Stimulated activated naive B cell treated with anti-CD40 and anti-IgM and Interleukin-4, amounts not matched to agents 10 μg/mL and 1 μg/mL and 100 μg/mL, for 72 hours (primary cell): ENCODE results near the gene WDR1.

Experiments
- ATAC-seq, 2 donors: fragments of 150-1000 bp; cut with Tn5 transposase; replicated peaks; 2 replicates each; pipeline ENCODE4 v1.10.0; 2021; ENCODE audit warnings: moderate library complexity in 1 of 2
- DNase-seq: peaks from one replicate; pipeline ENCODE4 v3.0.0; 2021
- H3K27ac Mint-ChIP-seq: one replicate; pipeline ENCODE4 v1.8.0; 2022; ENCODE audit warnings: mild to moderate bottlenecking, mixed read lengths
- H3K27me3 Mint-ChIP-seq, 2 donors: one replicate each; pipeline ENCODE4 v1.8.0; 2022; ENCODE audit warnings: mixed read lengths in 2 of 2
- H3K36me3 Mint-ChIP-seq, 2 donors: one replicate each; pipeline ENCODE4 v1.8.0; 2022; ENCODE audit warnings: mixed read lengths in 2 of 2, mild to moderate bottlenecking in 1 of 2
- H3K4me1 Mint-ChIP-seq, 2 donors: one replicate each; pipeline ENCODE4 v1.8.0; 2022; ENCODE audit warnings: mixed read lengths in 2 of 2, mild to moderate bottlenecking in 1 of 2
- H3K4me3 Mint-ChIP-seq, 2 donors: one replicate each; pipeline ENCODE4 v1.8.0; 2022; ENCODE audit warnings: mild to moderate bottlenecking in 2 of 2, mixed read lengths in 2 of 2, moderate library complexity in 1 of 2
- H3K9me3 Mint-ChIP-seq, 2 donors: one replicate each; pipeline ENCODE4 v1.8.0; 2022; ENCODE audit warnings: mixed read lengths in 2 of 2, mild to moderate bottlenecking in 1 of 2

The WDR1 gene

DNA sequence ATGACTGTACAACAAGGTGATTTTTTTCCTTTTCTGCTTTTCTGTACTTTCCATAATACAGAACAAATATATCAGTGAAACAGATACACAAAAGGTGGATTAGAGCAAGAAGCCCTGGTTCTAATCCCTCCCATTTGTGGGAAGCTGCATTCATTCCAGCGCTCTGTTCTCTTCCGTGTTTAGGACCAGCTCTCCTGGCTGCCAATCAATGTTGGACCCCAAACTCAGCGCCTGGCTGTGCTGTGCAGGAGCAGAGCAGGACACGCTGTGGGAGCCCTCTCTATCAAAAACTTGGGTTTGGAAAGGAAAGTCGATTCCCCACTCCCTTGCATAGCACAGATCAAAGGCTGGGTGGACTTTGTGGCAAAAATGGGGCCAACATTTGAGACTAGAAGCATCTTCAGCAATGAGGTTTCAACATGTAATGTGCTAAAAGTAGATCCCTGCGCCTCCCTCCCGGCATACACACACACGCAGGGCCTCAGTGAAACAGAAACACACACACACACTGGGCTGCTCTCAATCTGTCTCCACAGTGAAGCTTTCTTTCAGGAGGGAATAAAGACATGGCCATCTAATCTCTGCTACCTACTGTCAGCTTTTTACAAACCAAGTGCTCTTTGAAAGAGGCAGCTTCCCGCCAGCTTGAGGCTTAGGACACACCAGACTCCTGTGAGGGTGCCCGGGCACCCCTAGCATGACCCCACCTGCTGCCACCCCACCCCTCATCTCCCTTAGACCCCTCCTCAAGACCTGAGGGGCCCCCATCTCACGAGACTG is 12.2 kb downstream of the WDR1 start:
- Mint-ChIP-seq H3K4me3 (no peak overlapping the region), H3K27me3 (no peaks in the 10 kb centered on the region), H3K4me1 (peaks cover 76 to 97% of the 10 kb centered on the region in 2 donors), H3K9me3 (no peaks in the 10 kb centered on the region), H3K27ac (peak overlapping the region; percentile 63), H3K36me3 (peaks cover 65 to 88% of the 10 kb centered on the region in 2 donors)
- DNase-seq (no peak), ATAC-seq (no peak)

DNA sequence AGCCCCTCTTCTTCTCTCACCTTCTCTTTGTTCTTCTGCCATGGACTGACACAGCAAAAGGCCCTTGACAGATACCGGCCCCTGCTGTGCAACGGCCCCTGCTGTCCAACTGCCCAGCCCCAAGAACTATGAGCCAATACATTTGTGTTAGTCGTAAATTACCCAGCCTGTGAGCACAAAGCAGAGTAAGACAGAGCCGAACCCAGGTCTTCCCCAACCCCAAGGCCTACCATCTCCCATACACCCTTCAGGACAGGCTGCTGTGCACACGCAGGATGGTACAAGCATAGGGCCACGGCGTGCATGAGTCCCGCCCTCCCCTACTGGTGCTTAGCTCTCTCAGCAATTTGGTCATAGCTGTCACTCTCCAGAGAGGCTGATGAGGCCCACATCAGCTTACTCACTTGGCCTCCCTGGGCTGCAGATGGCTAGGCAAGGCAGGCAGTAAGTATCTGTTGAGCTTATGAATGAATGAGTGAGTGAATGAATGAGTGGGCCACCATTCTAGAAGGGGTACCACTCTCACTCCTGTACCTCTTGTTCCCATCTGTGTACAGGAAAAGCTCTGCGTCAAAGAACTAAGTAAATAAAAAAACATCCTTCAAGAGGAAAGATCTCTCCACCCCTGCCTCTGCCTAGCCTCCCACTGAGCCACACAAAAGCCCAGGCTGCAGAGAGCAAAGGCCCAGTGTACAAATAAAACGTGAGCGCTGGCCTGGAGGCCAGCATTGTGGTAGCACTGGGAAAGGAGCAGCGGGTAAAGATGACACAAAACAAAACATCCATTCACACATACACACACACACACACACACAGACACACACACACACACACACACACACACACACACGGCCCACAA is 13.9 kb downstream of the WDR1 start:
- Mint-ChIP-seq H3K27ac (peak overlapping the region; percentile 81), H3K4me1 (peaks cover 67 to 94% of the 10 kb centered on the region in 2 donors), H3K9me3 (no peaks in the 10 kb centered on the region), H3K27me3 (no peaks in the 10 kb centered on the region), H3K4me3 (no peak overlapping the region), H3K36me3 (peaks cover 66 to 82% of the 10 kb centered on the region in 2 donors)
- ATAC-seq (no peak), DNase-seq (no peak)

DNA sequence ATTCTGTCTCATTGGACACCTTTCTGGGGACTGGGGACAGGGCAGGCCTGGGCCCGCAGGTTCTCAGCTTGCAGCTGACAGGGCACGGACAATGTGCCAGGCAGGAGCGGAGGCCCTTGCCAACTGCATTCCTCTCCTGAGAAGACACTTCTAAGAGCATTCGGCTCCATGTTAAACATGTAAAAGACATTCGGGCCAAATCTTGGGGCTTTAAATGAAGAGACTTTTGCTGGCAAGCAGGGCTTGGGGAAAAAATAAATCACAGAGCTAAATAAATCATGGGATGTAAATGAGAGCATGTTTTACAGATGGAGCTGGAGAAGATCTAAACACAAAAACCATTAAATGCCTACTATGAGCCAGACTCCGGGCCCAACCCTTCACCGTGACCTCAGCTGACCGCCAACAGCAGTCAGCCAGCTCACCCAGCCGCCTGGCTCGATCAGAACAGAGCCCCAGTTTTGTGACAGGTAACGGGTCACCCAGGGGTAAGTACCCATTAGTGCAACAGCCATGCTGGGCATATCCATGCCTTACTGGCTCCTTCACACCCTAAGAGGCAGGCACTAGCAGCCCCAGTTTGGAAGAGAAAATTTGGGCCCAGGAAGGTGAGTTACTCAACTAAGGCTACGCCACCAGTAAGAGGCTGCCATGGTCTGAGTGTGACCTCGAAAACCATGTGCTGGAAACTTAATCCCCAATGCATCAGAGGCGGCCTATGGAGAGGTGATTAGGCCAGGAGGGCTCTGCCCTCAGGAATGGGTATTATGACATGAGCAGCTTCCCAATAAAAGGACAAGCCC is 14.7 kb downstream of the WDR1 start:
- no peaks in the 10 kb centered on the region for H3K9me3 Mint-ChIP-seq
- DNase-seq = no peak
- H3K27me3 Mint-ChIP-seq = no peaks in the 10 kb centered on the region
- peaks cover 67 to 82% of the 10 kb centered on the region in 2 donors for H3K36me3 Mint-ChIP-seq
- peak overlapping the region; percentile 81 for H3K27ac Mint-ChIP-seq
- peak overlapping the region in 1 of 2 donors; percentile 5 for H3K4me3 Mint-ChIP-seq
- peaks cover 68 to 94% of the 10 kb centered on the region in 2 donors for H3K4me1 Mint-ChIP-seq
- ATAC-seq = no peak

DNA sequence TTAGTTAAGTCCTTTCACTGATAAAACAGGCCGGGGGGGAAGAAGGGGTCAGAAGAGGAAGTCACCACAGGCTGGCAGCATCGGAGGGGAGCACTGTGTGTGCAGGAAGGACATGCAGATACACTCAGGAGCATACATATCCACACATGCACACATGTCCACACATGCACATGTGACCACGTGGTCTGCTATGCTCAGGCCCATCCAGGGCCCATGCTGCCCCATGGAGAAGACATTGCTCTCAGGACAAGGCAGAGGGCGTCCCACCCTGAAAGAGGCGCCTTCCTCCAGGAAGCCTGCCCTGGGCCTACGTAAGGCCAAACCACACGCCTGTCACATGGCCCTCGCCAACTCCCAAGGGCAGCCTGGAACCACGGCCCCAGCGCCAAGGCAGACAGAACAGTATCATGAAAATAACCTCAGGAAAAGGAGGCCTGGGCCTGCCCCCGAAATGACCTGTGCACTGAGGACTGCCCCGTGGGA is 15.8 kb downstream of the WDR1 start:
- no peak for ATAC-seq
- H3K36me3 Mint-ChIP-seq = peaks cover 66 to 85% of the 10 kb centered on the region in 2 donors

DNA sequence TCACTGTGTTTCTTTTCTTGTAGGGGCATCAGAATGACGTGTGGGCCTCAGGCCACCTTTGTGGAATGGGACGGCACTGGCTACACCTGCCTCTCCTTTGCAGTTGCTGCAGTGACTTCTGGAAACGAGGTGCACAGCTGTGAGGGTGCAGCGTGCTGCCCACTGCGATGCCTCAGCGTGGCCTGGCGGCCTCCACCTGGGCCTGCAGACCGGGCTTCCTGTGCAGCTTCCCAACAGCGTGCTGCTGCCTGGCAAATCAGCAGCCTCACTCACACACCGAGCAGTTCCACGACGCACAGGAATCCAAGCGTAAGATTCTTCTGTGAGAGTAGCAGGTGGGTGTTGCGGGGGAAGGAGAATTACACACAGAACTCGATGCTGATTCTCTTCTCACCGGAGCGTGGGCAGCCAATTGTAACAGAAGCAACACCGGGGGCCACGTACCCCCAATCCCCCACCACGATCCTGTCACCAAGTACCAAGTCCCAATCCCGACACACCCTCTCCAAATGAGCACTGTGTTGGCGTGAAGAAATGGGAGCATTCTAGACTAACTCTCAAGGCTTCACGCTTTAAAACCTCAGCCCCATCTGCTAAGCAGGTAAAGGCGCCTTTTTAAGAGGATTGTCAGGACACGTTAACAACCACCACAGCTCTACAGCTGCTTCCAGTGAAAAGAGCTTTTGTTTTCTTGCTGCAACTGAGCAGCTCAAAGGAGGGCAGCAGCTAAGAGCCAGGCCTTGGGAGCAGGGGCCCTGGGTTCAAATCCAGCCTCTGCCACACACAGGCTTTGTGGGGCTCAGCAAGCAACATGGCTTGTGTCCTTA is 16.9 kb downstream of the WDR1 start:
- ATAC-seq (no peak), DNase-seq (no peak)
- no peak overlapping the region for H3K4me3 Mint-ChIP-seq
- peaks cover 66 to 94% of the 10 kb centered on the region in 2 donors for H3K4me1 Mint-ChIP-seq
- peak overlapping the region; percentile 56 for H3K27ac Mint-ChIP-seq
- H3K27me3 Mint-ChIP-seq = no peaks in the 10 kb centered on the region
- H3K9me3 Mint-ChIP-seq = no peaks in the 10 kb centered on the region
- peaks cover 67 to 85% of the 10 kb centered on the region in 2 donors for H3K36me3 Mint-ChIP-seq

More for the DNA sequence above, 15.8 kb downstream of the WDR1 start:
- H3K4me1 Mint-ChIP-seq = peaks cover 69 to 94% of the 10 kb centered on the region in 2 donors
- peak overlapping the region; percentile 23 to 26 for H3K4me3 Mint-ChIP-seq
- H3K27ac Mint-ChIP-seq = peak overlapping the region; percentile 77
- DNase-seq = no peak
- no peaks in the 10 kb centered on the region for H3K27me3 Mint-ChIP-seq
- H3K9me3 Mint-ChIP-seq = no peaks in the 10 kb centered on the region

DNA sequence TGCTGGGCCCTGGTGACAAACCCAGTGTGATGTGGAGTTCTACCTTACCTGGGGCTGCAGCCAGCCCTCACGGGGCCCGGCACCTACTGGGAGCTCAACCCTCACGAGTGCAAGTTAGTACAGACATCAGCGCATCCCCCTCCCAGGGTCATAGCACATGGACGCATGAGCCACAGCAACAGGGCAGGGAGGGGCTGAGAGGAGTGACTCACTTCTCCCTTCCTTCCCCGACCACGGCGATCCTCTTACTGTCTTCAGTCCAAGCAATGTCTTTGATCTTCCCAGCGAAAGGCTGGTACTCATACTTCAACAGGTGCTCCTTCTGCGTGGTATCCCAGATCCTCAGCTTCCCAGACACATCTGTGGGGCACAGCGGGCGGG is 17.8 kb downstream of the WDR1 start:
- Mint-ChIP-seq H3K4me3 (no peak overlapping the region), H3K4me1 (peaks cover 69 to 94% of the 10 kb centered on the region in 2 donors), H3K27me3 (no peaks in the 10 kb centered on the region), H3K9me3 (no peaks in the 10 kb centered on the region), H3K27ac (no peak overlapping the region), H3K36me3 (peaks cover 72 to 87% of the 10 kb centered on the region in 2 donors)
- no peak for DNase-seq
- ATAC-seq = no peak

DNA sequence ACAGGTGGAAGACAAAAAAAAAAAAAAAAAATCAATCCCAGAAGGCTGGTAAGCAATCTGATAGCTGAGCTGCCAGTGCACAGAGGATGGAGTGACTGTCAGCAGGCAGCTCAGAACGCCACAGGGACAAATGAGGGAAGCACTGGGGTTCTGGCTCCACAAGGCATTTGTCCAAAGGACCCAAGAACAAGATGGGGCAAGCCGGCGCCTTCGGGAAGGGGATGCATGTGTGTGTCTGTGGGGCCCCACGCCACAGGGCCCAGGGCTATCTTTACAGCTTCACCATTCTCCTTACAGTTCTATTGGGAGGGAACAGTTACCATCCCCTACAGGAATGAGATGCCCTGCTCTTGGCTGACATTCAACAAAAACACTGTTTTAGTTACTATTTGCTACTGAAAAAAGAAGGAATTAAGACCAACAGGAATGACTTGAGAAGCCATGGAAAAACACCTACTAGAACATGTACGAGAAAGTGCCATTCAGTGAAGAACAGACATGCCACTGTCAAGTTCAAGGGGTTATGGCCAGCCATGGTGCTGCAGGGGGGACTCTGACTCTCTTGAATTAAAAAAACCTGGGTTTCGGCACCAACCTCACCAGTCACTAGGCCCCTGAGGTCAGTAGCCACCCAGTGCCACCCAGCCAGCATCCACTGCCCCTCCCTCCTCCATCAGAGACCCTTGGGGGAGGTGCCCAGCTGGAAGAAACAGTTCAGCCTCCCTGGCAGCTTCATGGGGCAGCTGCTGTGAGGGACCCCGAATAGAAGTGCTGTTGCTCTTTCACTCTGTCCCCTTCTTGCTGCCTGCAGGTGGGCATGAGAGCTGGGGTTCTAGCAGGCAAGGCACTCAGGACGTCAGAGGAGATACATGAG is 18.5 kb downstream of the WDR1 start:
- no peak for DNase-seq
- H3K36me3 Mint-ChIP-seq = peaks cover 78 to 91% of the 10 kb centered on the region in 2 donors
- no peak for ATAC-seq
- H3K27ac Mint-ChIP-seq = peak overlapping the region; percentile 91
- peaks cover 72 to 96% of the 10 kb centered on the region in 2 donors for H3K4me1 Mint-ChIP-seq
- H3K9me3 Mint-ChIP-seq = no peaks in the 10 kb centered on the region
- no peaks in the 10 kb centered on the region for H3K27me3 Mint-ChIP-seq
- peak overlapping the region in 1 of 2 donors; percentile 33 for H3K4me3 Mint-ChIP-seq

DNA sequence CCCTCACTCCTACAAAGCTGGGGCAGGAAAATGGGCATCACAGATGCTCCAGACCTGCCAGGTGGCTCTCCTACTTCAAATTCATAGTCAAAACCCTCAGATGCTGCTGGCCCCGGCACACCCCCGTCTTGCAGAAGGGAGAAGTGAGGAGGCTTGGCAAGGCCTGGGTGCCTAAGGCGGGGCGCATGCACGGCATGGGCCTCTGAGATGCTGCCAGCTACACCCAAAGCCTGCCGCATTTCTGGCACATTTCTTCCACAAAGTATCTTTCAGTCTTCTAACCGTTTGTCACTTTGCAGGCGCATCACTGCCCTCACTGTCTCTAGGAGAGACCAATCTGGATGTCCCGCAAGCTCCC is 19.6 kb downstream of the WDR1 start:
- Mint-ChIP-seq H3K9me3 (no peaks in the 10 kb centered on the region), H3K27ac (peak overlapping the region; percentile 91), H3K27me3 (no peaks in the 10 kb centered on the region), H3K4me1 (peaks cover 68 to 96% of the 10 kb centered on the region in 2 donors), H3K36me3 (peaks cover 79 to 89% of the 10 kb centered on the region in 2 donors), H3K4me3 (peak overlapping the region in 1 of 2 donors; percentile 41)
- ATAC-seq = no peak
- no peak for DNase-seq

DNA sequence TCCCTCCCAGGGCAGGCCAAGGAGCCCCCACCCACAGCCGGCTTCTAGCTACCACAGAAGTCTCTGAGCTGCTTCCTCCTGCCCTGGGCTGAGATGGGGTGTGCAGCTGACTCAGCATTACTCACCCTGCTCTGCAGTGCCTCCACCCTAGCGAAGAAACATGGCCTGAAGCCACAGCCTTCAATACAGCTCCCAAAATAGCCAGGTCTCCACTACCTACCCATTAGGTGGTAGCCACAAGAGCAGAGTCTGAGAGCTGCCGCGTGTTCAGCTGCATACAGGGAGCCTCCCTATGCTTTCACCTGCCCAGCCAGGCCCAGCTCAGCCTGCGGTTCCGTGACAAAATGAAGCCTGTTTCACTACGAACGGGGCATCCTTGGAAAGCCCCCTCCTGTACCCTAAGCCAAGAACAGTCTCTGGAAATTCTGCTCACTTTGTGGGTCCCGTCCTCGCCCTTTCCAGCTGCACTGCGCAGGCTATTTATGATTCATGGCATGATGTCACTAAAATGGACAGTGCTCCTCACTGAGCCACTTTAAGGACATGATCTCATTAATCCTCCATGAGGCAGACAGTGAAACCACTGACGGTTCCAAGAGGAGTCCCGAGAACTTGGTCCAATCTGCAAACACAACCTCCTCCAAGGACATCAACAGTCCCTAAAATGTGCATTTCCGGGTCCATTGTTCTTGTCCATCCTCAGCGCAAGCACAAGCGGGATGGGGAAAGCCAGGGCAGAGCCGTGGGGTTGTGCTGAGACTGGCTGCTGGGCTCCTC is 20.2 kb downstream of the WDR1 start:
- Mint-ChIP-seq H3K4me1 (peaks cover 63 to 96% of the 10 kb centered on the region in 2 donors), H3K27me3 (no peaks in the 10 kb centered on the region), H3K27ac (peak overlapping the region; percentile 91), H3K4me3 (peak overlapping the region; percentile 22 to 62), H3K36me3 (peaks cover 75 to 85% of the 10 kb centered on the region in 2 donors), H3K9me3 (no peaks in the 10 kb centered on the region)
- ATAC-seq (peak; percentile 88), DNase-seq (peak; percentile 71)

DNA sequence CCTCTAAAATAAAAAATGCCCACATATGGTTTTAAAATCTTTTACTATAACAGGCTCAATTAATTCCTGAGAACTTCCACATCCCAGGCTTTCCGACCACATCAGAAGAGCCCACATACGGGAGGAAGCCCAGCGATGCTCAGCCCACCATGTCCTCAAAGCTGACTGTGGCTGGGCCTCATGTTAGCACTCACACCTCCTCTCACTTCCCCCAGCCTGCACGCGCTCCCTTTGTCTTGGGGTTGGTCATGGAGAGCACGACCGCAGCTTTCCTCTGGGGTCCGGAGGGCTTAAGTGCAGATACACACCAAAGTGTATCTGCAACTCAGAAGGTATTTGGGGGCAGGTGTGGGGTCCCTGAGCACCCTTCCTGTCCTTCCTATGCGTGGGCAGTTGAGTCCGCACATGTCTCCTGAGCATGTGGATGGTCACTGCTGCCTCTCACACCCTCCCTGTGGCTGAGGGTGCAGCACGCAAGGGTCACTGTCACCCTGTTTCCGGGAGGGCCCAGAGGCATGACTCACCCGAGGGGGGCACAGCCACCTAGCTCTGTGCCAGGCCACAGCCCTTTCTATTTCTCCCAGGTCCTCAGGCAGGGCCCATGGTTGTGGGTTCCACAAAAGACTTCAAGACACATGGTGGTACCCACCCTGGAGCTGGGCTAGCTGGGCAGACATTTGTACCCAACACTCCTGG is 21.2 kb downstream of the WDR1 start:
- H3K4me3 Mint-ChIP-seq = peak overlapping the region; percentile 31 to 62
- no peak for DNase-seq
- H3K9me3 Mint-ChIP-seq = no peaks in the 10 kb centered on the region
- H3K27ac Mint-ChIP-seq = peak overlapping the region; percentile 91
- ATAC-seq = peak; percentile 20 to 34
- H3K36me3 Mint-ChIP-seq = peaks cover 69 to 81% of the 10 kb centered on the region in 2 donors
- no peaks in the 10 kb centered on the region for H3K27me3 Mint-ChIP-seq
- H3K4me1 Mint-ChIP-seq = peaks cover 55 to 87% of the 10 kb centered on the region in 2 donors

DNA sequence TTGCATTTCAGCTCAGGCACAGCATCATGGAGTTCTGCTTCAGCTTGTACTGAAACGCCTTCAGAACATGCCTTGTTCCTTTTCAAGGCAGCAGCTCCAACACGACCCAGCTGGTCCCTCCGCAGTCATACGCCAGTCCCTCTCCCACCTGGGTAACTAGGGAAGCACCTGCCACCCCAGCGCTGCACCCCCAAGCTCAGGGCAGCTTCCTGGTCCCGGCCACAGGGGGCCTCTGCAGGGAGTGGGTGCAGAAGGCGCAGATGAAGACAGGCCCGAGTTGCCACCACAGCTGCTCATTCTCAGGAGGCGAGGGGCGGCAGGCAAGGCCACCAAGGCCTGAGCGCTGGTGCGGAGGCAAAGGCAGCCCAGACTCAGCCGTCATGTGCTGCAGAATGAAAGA is 21.8 kb downstream of the WDR1 start:
- H3K27me3 Mint-ChIP-seq = no peaks in the 10 kb centered on the region
- H3K4me1 Mint-ChIP-seq = peaks cover 51 to 81% of the 10 kb centered on the region in 2 donors
- peak overlapping the region; percentile 91 for H3K27ac Mint-ChIP-seq
- peak in 1 of 2 donors; percentile 29 for ATAC-seq
- H3K9me3 Mint-ChIP-seq = no peaks in the 10 kb centered on the region
- DNase-seq = no peak
- H3K4me3 Mint-ChIP-seq = peak overlapping the region in 1 of 2 donors; percentile 62
- H3K36me3 Mint-ChIP-seq = peaks cover 71 to 78% of the 10 kb centered on the region in 2 donors
